Skin epidermis (tissue), 12 donors: ENCODE data around the gene TAF1D.
"Not testable (repeated sequence)": the region's sequence is repeated elsewhere in the genome, so short reads cannot be mapped to it uniquely, and the experiment has no call there.

Experiments
- H3K27ac ChIP-seq, 21 experiments: fragments of 200-600 bp; sonication (generic) in 11 of 21; one replicate each; pipeline ENCODE4 v1.5.0; 2020; ENCODE audit warnings: mild to moderate bottlenecking in 3 of 21, inconsistent platforms in 2 of 21, moderate library complexity in 2 of 21
- H3K4me3 ChIP-seq, 7 experiments: fragments of 200-600 bp; sonication (generic) in 2 of 7; one replicate each; pipeline ENCODE4 v1.5.0; 2020; ENCODE audit warnings: inconsistent platforms in 2 of 7, mild to moderate bottlenecking in 2 of 7, moderate library complexity in 1 of 7

The TAF1D gene

DNA sequence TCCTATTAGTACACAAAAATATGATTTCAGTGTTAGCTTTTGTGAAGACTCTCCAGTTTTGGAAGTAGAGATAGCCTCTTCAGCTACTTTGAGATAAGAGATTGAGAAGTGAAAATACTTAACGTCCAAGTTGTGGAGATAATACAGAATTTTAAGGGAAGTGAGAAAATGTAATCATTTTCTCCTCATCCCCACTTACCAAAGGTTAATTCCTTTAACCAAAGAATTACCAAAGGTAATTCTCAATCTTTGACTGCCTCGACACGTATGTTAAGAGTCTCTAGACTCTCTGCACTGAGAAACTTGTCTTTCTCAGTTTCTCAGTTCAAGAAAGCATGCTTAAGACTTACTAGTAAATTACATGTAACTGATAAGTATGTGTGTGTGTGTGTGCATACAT, 15.5 kb upstream of the TAF1D start:
- Histone ChIP-seq H3K27ac (no peak overlapping the region), H3K4me3 (no peak overlapping the region)

DNA sequence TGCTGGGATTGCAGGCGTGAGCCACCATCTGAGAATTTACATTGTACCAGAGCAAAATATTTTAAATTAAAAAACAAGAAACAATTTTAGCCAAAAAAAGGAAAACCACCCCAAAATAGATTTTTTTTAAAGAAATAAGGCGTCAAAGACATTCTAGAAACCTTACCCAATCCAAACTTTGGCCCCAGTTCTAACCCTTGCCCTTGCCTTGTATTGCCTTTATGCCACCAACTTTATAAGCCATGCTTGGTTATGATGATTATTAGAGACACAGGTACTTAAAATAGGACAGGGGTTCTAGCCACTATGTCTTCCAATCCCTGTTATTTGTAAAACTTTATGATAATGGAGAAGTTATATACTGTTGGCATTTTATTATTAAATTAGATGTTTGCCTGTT, 11.9 kb upstream of the TAF1D start:
- no peak overlapping the region for H3K27ac ChIP-seq
- H3K4me3 ChIP-seq, result no peak overlapping the region

- no peak overlapping the region for H3K4me3 ChIP-seq
Observed at GRCh38 chr11:93751001-93751400, 9.7 kb upstream of the TAF1D start.

GRCh38 chr11:93747122-93747521, 5.8 kb upstream of the TAF1D start:
- no peak overlapping the region for H3K4me3 ChIP-seq
- no peak overlapping the region for H3K27ac ChIP-seq

More at GRCh38 chr11:93751001-93751400, 9.7 kb upstream of the TAF1D start:
- no peak overlapping the region for H3K27ac ChIP-seq

- Histone ChIP-seq H3K4me3 (no peak overlapping the region), H3K27ac (no peak overlapping the region)
Observed at GRCh38 chr11:93746101-93746500, 4.8 kb upstream of the TAF1D start.

GRCh38 chr11:93745005-93745755, 3.9 kb upstream of the TAF1D start:
- not testable (repeated sequence) for H3K4me3 ChIP-seq, H3K27ac ChIP-seq

DNA sequence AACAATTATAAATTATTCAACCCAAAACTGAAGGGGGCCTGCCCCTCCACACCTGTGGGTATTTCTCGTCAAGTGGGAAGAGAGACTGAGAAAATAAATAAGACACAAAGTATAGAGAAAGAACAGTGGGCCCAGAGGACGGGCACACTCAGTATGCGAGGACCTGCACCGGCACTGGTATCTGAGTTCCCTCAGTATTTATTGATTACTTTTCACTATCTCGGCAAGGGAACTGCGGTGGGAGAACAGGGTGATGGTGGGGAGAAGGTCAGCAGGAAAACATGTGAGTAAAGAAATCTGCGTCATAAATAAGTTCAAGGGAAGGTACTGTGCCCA, 3.3 kb upstream of the TAF1D start:
- no peak overlapping the region for H3K4me3 ChIP-seq
- H3K27ac ChIP-seq, result no peak overlapping the region

DNA sequence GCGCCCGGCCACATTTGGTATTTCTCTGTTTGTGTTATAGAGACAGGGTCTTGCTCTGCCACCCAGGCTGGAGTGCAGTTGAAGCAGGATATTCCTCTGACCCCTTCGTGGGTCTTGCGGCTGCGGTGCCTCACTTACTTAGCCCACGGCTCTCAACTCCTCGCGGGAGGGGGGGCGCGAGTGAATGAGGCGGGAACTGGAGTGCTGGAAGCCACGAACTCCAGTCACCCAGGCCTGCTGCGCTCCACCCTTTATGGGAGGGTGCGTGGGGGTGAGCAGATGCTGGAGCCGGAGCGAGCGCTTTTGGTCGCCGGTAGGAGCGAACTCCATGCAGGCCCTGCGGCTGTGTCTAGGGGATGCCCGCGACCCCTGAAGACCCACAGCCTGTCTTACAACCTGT, 2.0 kb upstream of the TAF1D start:
- no peak overlapping the region for H3K27ac ChIP-seq
- no peak overlapping the region for H3K4me3 ChIP-seq

DNA sequence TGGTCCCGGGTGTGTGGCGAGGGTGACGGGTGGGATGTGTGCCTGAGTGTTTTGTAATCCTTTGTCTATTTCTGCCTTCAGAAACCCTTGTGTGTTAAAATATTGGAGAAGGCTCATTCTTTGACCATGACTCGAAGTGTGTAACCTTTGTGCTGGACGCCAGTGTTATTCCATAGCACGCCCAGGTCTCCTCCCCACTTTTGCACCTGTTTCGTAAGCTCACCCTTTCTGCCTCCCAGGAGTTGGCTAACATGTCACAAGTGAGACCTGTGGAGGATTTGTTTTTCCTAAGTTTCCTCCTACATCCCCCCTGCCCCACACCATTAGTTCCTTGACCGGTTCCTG, 559 bp upstream of the TAF1D start:
- peak overlapping the region; percentile 42 to 99 (median 96) for H3K27ac ChIP-seq
- peak overlapping the region; percentile 62 to 92 (median 74) for H3K4me3 ChIP-seq

DNA sequence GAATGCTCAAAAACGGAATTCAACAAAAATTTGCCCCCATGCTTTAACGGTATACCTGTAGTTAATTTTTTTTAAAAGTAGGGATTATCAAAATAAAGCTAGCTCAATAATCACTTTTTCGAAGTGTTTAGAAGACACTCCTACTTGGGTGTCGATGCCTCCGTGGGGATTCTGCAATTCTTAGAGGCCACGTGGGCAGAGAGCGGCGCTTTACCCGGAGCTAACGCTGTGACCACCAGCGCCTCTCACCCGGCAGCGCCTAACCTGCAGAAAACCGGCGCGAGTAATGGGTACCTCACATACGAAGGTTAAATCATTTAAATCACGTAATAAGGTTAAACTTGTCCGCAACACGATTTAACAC, 583 bp downstream of the TAF1D start:
- H3K27ac ChIP-seq, result peak overlapping the region in 20 of 21 experiments; percentile 92 to 99 (median 96)
- H3K4me3 ChIP-seq, result peak overlapping the region; percentile 62 to 92 (median 74)

DNA sequence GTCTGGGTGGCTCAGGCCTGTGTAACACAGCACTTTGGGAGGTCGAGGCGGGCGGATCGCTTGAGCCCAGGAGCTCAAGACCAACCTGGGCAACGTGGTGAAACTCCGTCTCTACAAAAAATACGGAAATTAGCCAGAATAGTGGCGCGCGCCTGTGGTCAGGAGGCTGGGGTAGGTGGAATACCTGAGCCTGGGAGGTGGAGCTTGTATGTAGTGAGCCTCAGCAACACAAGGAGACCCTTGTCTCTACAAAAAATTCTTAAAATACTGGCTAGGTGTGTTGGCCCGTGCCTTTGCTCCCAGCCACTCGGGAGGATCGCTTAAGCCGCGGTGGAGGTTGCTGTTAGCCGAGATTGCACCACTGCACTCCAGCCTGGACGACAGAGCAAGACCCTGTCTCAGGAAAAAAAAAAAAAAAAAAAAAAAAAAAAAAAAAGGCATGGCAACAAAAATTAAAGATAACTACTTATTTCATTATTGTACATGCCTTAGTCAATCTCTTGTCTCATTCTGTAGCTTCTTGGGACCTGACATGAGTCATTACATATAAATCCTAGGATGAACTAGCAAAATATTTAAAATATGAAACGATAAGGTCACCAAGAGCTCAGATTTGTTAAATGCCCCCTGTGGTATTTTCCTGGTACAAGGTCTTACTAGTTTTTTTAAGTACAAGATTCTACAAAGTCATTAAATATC, 1.1 kb downstream of the TAF1D start:
- H3K4me3 ChIP-seq, result peak overlapping the region; percentile 62 to 92 (median 74)
- H3K27ac ChIP-seq, result peak overlapping the region in 19 of 21 experiments; percentile 28 to 99 (median 96)

DNA sequence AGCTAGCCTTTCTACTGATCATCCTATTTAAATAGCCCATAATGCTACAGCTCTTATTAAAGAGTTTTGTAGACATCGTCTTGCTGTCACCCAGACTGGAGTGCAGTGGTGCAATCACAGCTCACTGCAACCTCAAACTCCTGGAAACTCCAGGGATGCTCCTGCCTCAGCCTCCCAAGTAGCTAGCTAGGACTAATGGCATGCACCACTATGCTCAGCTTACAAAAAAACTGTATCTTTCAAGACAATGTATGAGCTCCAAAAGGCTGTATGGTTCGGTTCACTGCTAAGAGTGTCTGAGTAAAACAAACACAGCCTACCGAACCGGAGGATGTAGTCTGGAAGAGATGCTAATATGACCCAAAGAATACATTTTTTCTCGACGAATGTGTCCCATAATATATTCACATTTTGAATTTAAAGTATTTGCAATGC, 2.6 kb downstream of the TAF1D start:
- Histone ChIP-seq H3K27ac (peak overlapping the region in 1 of 21 experiments; percentile 23), H3K4me3 (peak overlapping the region in 6 of 7 experiments; percentile 15 to 92 (median 74))

- Histone ChIP-seq H3K27ac (peak overlapping the region in 2 of 21 experiments; percentile 19 to 23), H3K4me3 (peak overlapping the region in 4 of 7 experiments; percentile 68 to 77 (median 74))
Observed at GRCh38 chr11:93737904-93738612, 3.2 kb downstream of the TAF1D start.

DNA sequence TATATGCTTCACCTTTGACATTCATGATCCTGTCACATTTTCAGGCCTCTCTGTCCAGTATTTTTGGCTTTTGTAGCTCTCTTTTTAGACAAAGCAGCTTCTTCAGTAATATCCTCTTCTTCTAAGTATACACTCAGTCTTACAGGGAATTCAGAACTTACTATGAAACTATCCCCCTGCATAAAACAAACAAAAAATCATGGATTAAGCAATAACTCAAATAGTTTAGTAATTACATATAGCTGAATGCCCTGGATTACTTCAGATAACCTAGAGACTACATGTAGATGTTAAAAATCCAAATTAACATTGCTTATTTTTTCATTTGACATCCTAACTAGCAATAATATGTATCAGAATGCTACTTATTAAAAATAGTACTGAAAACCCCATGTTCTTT, 5.2 kb downstream of the TAF1D start:
- Histone ChIP-seq H3K4me3 (no peak overlapping the region), H3K27ac (no peak overlapping the region)

DNA sequence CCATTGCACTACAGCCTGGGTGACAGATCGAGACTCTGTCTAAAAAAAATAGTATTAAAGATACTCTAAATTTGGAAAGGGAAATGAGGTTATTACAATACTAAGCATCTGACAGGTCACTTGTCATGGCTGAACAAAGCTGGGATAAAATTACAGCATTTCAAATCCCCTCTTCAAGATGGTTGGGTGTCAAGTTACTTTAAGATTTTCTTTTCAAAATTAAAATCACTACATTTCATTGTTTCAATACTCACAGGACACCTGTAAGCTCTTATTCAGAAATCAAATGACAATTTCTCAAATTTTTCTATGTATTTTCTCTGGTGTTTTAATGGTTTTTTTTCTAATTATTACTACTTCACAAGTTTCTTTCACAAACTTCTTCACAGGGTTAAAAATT, 5.7 kb downstream of the TAF1D start:
- Histone ChIP-seq H3K4me3 (no peak overlapping the region), H3K27ac (no peak overlapping the region)

DNA sequence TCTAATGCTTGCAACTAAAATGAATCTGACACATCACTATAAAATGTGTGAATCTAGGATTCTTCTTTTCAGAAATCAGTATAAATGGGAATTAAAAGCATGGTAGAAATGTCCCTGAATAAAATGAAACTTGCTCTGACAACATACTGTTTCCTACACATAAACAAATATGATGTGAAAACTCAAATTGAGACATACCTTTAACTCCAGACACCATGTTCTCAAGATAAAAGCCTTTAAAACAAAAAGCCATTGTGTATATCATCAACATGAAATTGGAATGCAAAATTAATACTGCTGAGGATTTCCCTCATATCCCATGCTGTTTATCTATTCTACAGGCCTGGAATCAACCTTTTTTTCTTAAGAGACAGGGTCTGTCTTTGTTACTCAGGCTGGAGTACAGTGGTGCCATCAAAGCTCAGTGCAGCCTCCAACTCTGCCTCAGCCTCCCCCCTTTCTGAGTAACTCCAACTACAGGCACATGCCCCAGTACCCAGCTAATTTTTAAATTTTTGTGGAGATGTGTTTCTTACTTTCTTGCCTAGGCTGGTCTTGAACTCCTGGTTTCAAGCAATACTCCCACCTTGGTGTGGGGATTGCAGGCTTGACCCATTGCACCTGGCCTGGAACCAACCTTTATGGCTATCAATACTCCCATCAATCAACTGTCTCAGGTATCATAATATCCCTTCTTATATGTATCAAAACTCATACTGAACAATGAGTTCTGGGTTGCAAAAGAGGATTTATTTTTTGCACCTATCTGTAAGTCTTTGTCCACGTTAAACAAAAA, 6.7 kb downstream of the TAF1D start:
- no peak overlapping the region for H3K4me3 ChIP-seq
- no peak overlapping the region for H3K27ac ChIP-seq

DNA sequence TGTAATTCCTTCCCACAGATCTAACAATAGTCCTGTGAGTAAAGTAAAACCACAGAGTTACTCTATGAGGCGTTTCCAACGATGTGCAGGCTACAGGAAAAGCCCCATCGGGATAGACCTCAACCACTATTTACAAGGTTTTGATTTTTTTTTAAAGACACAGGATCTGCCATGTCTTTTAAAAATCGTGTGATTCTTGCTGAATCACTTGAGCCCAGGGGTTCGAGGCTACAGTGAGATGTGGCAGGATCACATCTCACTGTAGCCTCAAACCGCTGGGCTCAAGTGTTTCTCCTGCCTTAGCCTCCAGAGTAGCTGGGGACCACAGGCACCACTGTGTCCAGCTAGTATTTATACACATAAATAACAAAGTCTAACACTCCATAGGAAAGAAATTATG, 7.8 kb downstream of the TAF1D start:
- peak overlapping the region in 2 of 21 experiments; percentile 17 to 28 for H3K27ac ChIP-seq
- no peak overlapping the region for H3K4me3 ChIP-seq

- H3K4me3 ChIP-seq, result no peak overlapping the region
- no peak overlapping the region for H3K27ac ChIP-seq
Observed at GRCh38 chr11:93732237-93732892, 8.9 kb downstream of the TAF1D start.
